Measurements from ENCODE around the gene NAB1. TPM values are rescaled to one million over a fixed set of nuclear protein-coding genes. Genes with fewer than 3 reads are reported as not detected.
"Not testable (repeated sequence)": the region's sequence is repeated elsewhere in the genome, so short reads cannot be mapped to it uniquely, and the experiment has no call there.

NAB1 gene, protein sequence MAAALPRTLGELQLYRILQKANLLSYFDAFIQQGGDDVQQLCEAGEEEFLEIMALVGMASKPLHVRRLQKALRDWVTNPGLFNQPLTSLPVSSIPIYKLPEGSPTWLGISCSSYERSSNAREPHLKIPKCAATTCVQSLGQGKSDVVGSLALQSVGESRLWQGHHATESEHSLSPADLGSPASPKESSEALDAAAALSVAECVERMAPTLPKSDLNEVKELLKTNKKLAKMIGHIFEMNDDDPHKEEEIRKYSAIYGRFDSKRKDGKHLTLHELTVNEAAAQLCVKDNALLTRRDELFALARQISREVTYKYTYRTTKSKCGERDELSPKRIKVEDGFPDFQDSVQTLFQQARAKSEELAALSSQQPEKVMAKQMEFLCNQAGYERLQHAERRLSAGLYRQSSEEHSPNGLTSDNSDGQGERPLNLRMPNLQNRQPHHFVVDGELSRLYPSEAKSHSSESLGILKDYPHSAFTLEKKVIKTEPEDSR
- total RNA-seq (ENCODE audit: insufficient read depth, low replicate concordance), result 71.3 TPM

DNA sequence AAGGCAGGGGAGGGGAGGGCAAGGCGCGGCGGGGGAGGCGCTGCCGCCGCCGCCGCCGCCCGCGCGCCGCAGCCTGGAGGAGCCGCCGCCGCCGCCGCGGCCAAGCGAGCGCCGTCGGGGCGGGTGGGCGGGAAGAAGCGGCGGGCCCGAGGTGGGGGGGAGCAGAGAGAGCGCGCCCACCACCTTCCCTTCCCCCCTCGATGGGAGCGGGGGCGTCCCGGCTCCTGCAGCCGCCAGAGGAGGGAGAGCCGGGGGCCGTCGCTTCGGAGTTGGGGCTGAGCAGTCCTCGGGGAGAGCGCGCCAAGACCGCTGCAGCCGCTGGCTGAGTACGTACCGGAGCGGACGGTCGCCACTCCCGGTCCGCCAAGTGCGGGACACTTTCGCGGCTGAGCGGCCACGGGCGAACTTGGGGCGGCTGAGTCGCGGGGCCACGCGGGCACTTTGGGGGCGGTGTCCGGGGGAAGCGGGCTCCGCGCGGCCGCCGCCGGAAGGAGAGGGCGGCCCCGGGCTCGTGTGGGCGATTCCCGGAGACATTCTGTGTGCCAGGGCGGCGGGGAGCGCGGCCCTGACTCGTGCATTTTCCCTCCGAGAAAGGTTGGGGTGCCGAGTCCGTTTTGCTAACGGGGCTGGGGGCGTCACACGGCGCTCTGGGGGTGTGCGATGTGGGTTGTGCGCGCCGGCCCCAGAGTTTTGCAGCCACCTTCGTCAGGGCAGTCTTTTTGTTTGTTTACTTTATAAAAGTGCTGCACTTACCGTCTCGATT lies at the start of gene NAB1:
NAB1 (plus strand) TSS at position 49 of the 763 bp plus-strand sequence. CDS start 10,094 bp downstream, outside the sequence.
- peak; percentile 58 for DNase-seq (ENCODE audit: low spot score)

DNA sequence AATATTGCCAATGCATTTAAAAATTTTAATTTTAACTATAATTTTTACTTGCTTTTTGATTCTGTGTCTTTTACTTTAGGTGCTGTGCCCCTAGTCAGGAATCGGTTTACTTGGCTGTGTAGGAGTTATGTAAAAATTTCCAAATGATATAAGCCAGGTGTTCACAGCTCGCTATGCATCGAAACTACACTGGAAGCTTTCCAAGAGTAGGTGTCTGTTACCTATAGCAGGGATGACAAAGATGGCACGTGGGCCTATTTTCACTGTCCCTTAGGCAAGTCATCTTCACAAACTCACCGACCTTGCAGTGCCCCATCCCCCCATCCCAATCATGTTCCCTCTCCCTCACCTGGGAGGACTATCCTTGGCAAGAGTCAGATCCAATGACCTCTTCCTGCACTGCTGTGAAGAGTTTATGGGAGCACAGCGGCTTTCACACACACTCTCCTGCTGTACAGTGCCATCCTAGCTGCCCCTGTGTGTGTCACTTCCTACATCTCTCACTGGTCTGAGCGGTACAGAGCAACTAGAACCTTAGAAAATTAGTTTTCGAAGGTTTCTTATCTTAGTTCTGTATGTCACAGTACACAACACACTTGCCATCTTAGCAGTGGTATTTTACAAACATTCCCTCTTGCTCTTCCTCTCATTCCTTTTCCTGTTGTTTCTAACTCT lies 49.2 kb upstream of the NAB1 start:
- DNase-seq (ENCODE audit: low spot score), result peak; percentile 20

DNA sequence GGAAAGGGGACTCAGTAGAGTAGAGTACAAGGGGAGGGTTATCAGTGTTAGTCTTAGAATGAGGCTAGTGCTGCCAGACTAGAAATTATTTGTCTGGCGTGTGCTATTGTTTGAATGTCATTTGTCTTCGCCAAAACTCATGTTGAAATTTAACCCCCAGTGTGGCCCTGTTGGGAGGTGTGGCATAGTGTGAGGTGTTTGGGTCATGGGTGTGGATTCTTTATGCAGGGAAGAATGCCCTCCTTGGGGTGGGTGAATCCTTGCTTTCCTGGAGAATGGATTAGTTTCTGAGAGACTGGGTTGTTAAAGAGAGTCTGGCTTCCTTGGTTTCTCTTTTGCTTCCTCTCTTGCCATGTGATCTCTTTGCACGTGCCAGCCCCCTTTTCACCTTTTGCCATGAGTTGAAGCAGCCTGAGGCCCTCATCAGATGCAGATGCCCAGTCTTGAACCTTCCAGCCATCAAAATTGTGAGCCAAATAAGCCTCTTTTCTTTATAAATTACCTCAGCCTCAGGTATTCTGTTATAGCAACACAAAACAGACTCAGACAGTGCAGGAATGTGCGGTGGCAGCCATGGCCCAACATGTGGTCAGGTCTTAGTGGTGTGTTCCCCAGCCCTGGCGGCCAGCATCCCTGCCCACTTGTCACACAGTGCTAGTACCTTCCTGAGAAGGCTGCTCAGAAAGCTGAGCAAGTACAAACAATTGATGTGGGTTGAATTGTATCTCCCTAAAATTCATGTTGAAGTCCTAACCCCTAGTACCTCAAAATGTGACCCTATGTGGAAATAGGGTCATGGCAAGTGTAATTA lies 48.4 kb upstream of the NAB1 start:
- DNase-seq (ENCODE audit: low spot score), result no peak

DNA sequence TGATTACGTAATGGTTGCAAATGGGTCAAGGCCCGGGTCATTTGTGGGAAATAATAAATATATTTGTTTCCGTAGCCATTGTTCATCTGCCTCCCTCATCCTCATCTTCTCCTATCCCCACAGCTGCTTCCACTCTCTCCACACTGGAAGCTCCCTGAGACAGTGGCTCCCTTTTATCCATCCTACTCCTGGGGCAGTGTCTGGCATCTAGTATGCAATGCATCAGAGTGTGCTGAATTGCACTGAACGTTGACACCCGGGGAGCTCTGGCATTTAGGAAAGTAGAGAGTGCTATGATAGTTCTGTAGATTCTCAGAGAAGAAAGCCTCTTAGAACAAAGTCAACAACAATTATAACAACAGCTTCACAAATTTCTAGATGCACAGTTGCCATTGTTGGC lies 45.5 kb upstream of the NAB1 start:
- no peak for DNase-seq (ENCODE audit: low spot score)

DNA sequence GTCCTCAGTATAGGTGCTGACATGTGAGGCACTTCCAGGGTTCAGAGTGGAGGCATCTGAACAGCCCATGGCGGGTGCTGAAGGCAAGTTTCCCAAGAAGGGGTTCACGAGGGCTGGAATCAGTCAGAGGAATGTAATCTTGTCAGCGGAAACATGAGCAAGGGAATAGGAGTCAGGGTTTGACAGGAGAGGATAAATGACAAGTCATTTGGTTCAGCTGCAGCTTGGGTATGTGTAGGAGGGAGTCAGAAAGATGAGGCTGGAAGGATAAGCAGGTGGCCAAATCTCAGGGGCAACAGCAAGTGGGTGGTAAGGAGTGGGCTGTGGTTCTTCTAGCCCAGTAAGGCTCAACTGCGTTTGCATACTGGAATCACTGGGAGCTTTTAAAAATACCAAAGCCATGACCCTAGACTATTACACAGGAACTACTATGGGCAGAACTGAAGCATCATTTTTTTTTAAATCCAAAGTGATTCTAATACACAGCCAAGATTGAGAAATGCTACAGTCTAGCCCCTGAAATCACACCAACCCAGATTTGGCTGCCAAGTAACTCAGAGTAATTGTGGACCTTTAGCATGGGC lies 41.8 kb upstream of the NAB1 start:
- peak; percentile 31 for DNase-seq (ENCODE audit: low spot score)

DNA sequence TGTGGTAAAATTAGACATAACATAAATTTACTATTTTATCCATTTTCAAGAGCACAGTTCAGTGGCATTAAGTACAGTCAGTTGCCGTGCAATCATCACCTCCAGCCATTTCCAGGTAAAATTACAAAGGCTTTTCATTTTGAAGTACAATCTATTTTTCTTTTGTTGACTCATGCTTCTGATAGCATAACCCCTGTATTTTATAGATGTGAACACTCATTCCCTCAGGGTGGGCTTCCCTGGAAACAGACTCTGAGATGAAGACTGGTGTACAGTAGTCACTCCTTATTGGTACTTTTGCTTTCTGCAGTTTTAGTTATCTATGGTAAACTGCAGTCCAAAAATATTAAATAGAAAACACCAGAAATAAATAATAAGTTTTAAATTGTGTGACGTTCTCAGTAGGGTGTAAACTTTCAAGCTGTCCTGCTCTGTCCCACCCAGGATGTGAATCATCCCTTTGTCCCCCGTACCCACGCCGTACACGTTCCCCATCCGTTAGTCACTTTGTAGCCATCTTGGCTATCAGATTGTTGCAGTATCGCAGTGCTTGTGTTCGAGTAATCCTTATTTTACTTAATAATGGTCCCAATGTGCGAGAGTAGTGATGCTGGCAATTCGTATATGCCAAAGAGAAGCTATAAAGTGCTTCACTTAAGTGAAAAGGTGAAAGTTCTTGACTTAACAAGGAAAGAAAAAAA lies 41.1 kb upstream of the NAB1 start:
- no peak for DNase-seq (ENCODE audit: low spot score)

DNA sequence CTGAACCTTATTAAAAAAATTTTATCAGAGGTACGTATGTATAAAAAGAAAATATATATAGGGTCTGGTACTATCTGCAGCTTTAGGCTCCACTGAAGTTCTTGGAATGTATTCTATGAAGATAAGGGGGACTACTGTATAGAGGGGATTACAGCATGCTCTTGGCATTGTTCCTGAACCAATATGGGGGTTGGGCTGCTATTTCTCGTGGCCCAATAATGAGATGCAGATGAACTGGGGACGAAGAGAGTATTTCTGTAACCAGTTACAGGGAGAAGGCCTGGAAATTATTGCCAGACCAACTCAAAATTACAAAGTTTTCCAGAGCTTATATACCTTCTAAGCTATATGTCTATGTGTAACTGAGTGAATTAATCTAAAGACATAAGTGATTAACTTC lies 40.0 kb upstream of the NAB1 start:
- not testable (repeated sequence) for DNase-seq (ENCODE audit: low spot score)

DNA sequence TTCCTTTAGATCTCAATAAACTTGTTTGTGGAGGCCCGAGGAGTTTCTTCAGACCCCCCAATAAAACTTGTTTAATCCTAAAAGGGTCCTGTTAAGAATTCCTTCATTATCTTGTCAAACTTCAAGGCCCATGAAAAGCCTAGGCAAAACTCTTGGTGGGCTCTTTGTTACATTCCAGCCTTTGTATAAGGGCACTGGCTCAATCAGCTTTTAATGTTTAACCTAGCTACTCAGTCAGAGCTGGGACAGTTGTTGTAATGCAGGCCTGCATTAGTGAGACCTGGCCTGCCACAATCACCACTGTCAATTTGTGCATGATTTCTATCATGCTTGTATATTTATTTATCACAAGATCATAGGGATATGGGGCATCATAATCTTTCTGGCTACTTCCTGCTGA lies 39.5 kb upstream of the NAB1 start:
- DNase-seq (ENCODE audit: low spot score), result not testable (repeated sequence)

DNA sequence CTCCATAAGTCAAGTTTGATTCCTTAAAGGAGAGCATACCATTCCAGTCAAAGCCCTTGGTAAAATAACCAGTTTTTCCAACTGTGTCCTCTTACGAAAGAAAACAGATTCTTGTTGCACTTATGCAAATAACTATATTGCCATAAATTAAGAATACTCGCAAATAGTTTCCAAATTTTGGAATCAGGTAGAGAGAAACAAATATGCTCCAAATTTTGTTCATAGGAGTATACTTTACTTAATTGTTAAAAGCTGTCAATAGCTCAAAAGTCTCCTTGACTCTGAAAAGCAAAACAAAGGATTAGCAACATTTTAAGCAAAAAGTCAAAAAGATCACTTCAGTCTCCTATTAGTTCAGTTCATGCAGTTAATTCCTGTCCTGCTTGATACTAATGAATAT lies 38.4 kb upstream of the NAB1 start:
- not testable (repeated sequence) for DNase-seq (ENCODE audit: low spot score)

DNA sequence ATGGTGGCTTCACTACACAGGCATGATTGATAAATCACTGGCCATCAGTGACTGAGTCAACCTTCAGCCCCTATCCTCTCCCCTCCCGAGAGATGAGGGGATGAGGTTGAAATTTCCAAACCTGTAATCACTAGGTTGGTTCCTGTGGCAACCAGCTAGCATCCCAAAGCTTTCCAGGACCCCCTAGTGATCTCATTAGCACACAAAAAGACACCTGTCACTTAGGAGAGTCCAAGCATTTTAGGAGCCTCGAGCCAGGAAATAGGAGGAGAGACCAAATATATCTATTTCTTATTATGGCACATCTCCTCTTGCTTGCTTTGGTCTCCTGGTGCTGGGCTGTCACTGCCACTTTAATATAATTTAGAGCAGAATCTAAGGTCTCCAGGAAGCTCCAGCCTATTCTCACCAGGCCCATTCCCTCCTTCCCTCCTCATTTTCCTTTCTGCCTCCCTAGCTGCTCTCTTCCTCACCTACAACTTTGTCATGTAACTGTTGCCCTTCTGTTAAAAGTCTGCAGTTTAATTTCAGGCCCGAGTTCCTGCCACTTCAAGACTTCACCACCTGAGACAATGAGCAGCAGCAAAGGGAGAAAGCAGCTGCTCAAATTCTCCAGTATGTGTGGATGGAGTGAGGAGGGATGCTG lies 33.2 kb upstream of the NAB1 start:
- DNase-seq (ENCODE audit: low spot score), result no peak

DNA sequence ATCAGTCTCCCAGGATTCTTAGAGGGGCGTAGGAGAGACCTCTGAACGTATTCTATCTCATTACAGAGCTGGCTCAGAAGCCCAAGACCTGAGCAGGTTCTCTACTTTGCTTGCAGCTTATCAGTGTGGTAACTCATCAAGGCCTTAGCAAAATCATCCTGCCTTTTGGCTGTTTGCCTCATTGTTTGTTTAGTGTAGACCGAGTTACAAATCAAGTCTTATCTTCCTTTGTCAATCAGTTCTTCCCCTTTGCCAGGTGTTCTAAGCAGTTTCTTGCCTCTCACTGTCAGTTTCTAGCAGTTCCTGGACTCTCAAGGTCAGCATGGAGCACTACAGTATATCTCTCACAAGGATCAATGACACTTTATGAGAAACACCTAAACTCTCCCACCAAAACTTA lies 30.9 kb upstream of the NAB1 start:
- no peak for DNase-seq (ENCODE audit: low spot score)

DNA sequence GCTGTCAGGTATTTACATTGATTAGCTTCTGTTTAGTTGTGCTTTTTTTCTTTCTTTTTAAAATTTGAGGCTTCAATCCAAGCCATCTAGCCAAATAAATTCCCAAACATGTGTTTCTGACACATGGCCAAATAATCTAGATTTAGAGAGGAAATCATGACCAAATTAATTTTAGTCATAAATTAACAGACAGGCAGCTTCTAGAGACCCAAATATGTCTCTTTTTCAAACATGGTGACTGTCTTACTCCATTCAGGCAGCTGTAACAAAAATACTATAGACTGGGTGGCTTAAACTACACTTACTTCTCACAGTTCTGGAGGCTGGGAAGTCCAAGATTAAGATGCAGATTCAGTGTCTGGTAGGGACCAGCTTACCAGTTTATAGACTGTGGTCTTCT lies 23.2 kb upstream of the NAB1 start:
- no peak for DNase-seq (ENCODE audit: low spot score)

DNA sequence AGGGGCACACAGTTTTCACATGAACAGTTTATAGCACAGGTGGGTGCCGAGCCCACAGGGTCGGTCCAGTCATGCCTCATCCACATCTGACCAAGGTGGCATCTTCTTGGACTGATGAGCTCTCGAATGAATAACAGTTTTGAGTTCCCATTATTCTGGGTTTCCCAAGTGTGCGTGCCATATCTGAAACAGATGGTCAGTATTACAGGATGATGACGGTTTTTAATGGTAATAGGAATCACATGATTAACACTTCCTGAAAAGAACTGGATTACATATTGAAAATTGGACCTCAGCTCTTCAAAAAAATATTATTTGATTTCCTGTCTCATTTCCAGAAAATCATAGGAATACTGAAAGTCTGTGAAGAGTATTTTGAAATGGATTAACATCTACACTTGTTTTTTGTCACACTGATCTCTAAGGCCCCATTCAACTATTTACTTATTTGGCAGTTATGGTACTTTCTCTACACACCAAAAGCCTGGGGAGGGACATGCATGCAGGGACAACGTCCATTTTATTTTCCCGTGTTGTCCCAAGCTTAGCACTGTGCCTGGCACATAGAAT lies 22.2 kb upstream of the NAB1 start:
- DNase-seq (ENCODE audit: low spot score), result no peak

DNA sequence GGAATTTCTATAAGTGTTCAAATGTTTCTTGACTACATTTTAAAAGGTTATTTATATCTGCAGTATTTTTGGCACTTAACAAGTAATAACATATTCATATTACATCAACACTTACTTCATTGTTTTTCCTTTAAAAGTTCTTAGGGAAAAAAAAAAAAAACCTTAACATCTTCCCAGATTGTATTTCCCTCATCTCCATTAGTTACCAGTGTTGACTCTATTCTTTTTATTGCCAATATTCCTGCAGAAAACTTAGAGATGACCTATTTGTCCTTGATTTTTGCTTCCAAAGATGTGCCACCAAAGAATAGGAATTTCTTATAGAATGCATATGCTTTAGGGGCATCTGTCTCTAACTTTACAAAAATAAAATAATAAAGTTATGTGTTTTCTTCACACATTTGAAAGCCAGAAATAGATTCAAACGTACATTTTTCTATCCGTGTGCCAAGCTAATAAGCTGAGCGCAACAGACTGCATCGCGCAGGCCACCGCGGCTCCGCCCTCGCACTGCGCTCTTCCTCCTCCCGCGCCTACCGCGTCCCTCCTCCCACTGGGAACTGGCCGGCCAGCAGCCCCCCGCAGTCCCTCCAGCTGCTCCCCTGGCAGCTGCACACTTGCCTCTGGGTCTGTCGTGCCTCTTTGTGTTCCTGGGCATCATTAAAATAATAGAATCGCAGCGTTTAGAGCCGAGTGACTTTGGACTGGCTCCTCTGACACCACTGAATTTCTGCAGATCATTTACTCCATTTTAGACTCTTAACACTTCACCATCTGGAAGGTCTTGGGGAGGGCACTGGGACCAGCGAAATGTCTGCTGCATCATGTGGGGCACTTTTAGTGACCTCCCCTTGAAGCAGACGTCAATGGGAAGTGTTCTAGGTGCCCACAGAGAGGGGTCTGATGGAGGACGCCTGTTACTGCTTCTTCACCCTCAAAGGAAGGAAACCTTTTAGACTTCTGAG lies 21.2 kb upstream of the NAB1 start:
- DNase-seq (ENCODE audit: low spot score), result peak; percentile 54

DNA sequence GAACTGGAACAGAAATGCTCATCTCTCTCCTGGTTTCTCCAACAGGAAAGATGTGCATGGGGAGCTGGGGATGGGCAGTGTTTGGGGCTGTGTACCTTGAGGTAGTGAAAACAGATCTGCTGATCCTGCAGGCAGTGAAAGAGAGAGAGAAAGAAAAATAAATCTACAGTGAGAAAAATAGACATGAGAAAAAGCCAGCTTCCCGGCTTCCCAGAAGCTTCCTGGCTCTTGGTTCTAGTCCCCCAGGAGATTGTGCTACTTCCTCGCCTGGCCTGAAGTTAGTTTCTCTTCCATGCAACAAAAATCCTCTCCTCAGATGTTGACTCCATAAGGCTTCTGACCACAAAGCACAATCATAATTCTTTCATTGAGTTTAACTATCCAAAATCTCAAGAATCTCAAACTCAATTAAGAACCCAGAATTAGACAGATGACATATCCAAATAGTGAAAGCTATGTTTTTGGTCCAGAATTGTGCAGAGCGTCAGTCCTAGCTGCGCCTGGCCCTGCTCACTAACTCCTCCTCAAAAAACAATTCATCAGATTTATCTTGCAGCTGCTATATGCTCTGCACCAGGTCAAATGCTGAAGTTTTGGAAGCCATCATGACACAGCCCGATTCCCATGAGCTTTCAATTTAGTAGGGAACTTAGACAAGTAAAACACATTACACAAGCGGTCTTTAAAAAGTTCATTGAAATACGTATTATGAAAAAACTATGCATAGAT lies 20.1 kb upstream of the NAB1 start:
- peak; percentile 29 for DNase-seq (ENCODE audit: low spot score)

DNA sequence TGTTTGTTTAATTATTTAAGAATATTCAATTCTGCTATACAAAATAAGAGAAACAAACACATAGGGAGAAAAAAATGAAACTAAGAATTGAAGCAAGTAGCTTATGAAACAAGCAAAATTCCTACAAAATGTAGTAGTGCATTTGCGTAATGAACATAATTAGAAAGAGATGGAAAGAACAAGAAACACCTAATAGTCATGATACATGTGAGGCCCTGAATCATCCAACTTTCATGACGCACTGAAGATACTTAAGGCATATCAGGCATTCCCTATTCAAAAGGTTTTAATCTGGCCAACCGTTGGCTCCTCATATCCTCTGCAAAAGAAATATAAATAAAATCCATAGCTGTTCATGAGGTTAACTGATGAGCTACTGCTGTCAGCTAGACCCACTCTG lies 14.5 kb upstream of the NAB1 start:
- DNase-seq (ENCODE audit: low spot score), result no peak

DNA sequence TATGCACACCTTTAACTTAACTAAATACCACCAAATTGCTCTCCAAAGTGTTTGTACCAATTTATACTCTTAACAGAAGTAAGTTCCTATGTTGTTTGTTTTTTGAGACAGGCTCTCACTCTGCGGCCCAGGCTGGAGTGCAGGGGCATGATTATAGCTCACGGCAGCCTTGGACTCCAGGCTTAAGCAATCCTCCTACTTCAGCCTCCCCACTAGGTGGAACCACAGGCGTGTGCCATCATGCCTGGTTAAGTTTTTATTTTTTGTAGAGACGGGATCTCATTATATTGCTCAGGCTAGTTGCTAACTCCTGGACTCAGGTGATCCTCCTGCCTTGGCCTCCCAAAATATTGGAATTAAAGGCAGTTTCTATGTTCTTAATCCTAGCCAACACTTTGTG lies 13.1 kb upstream of the NAB1 start:
- DNase-seq (ENCODE audit: low spot score), result no peak

DNA sequence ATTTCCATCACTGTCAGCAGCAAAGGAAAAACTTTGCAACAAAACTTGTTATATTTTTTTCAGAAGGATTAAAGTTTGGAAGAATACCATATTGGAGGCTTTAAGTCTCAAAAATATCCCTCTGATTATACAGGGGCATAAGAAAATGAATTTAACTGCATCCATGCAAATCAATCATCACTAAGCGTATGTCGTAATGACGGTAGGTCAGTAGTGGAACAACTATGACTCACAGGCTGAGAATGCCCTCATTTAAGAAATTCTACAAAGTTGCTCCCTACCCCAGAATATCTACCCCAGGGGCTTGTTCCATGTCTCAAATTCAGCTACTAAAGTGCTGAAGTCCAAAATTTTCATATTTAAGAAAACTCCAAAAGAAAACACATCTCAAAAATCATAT lies 12.5 kb upstream of the NAB1 start:
- DNase-seq (ENCODE audit: low spot score), result peak; percentile 69

All from umbilical cord (tissue), 2 donors.